HG03139 (cell line): ENCODE measurements around the gene LRP3.
A peak's percentile ranks its signal among the peaks of the same experiment; 100 is the strongest.

Source experiments
- ATAC-seq: cut with Tn5 transposase; IDR thresholded peaks from one replicate; pipeline ENCODE4 v1.9.1; 2021; ENCODE audit not compliant: unreplicated experiment

The LRP3 gene

DNA sequence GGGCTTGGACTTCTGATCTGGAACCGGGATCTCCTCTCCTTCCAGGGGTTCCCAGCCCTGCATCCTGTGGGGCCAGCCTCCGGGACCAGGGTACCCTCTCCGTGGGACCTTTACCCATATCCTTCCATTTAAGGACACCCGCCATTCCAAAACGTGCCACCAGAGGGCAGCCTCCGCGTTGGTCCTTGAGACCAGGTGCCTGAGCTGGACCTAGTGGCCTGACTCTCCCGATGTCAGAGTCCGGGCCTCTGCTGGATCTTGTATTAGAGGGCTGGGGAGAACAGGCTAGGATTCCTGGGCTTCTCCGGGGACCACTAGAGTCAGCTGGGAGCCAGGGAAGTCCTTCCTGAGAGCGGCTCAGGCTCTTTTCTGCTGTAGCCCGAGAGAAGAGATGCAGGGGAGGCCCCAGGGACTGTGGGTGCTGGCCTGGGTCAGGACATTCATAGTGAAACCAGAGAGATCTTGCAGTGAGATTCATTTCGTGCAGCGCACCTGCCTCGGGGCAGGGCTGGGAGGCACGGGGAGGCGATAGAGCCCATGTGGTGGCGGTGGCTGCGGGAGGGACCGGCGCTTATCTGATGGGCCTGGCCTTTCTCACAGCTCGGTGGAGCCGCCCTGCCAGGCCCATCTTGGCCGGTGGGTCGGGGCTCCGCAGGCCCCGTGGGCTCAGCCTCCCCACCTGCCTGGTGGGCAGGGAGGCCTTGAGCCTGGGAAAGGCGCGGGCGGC, 41.3 kb downstream of the LRP3 start:
- ATAC-seq: peak; percentile 74

DNA sequence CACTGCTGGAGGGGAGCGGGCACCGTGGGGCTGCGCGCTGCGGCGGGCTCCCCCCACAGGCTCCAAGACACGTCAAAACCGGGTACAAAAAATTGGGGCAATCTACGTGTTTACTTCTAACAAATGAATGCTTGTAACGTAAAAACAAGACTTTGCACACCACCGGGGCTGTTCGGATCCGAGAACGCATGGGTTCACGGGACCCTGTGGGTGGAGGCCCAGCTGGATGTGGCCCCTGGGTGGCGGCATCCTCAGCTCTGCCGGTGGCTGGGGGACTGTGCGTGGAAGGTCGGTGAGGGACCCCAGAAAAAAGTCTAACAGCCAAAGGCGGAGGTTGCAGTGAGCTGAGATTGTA, 41.8 kb downstream of the LRP3 start:
- no peak for ATAC-seq

DNA sequence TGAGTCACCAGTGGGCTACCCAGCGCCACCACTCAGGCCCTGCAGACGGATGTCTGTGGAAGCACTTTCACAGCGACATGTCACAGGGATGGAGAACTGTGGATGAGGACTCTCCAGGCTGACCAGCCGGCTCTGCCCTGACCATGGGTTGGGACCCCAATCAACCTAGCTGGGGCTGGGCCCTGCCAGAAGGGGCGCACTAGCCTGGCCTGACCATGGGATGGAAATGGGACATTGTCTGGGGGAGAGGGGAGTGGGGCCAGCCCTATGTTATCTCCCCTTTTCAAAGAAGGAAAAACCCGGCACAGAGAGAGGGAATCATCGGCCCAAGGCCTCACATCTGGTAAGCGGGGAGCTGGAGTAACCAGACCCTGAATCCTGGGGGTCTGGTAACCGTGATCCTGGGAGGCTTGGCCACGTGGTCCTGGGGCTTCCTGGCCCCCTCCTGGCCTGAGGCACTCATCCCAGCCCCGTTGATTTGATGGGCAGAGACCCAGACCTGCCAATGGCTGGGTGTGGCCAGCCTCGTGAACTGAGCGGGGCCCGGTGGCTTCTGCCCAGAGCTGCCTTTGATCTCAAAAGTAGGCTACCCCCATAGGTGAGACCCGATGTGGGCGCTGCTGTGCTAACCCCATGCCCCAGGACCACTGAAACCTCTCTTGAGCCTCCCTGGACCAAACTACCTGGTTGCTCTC, 42.7 kb downstream of the LRP3 start:
- ATAC-seq: no peak

DNA sequence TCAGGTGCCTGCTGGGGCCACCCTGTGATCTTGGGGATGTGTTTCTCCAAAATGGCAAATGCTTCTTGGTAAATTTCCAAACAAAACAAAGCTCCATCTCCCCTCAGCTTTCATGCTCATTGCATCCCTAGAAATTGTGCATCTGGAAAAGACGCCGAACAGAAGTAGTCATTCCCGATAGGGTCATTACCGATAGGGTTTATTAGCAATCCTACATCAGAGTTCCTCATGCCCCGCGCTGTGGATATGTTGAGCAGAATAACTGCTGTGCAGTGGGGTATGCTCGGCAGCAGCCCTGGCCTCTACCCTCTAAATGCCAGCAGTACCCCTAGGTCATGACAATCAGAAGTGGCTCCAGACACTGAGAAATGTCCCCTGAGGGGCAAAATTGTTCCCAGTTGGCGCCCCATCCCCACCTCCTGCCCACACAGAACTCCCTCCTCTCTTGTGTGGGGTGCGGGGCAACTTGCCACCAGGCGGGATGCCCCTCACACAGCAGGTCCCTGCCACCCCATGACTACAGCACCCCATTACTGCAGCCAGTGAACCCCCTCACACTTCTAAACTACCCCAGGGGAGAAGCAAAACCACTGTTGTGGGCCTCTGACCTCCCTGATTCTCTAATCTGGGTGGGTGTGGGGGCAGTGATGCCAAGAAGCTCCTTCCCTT, 44.5 kb downstream of the LRP3 start:
- ATAC-seq: no peak

DNA sequence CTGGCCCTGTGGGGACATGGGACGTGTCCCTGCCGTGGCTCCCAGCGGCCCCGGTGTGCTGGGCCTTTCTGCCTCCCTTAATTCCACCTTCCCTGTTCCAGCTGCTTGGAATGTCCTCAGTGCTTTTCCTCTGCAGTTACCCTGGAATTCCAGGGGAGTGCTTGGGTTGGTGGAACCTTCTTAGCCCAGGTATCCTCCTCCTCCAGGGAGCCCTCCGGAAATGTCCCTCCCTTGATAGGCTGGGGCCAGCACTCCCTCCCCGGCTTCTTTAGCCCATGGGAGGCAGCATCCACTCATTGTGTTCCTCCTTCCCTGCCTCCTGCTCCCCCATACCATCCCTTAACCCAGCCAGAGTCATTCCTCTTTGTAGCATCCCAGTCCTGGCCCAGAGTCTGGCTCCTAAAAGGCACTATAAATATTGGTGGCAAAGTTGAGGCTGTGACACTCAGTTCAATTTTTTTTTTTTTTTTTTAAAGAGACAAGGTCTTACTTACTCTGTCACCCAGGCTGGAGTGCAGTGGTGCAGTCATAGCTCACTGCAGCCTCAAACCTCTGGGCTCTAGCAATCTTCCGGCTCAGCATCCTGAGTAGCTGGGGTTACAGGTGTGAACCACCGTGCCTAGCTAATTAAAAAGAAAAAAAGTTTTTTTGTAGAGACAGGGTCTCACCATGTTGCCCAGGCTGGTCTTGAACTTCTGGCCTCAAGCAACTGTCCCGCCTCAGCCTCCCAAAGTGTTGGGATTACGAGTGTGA, 45.3 kb downstream of the LRP3 start:
- ATAC-seq: no peak

DNA sequence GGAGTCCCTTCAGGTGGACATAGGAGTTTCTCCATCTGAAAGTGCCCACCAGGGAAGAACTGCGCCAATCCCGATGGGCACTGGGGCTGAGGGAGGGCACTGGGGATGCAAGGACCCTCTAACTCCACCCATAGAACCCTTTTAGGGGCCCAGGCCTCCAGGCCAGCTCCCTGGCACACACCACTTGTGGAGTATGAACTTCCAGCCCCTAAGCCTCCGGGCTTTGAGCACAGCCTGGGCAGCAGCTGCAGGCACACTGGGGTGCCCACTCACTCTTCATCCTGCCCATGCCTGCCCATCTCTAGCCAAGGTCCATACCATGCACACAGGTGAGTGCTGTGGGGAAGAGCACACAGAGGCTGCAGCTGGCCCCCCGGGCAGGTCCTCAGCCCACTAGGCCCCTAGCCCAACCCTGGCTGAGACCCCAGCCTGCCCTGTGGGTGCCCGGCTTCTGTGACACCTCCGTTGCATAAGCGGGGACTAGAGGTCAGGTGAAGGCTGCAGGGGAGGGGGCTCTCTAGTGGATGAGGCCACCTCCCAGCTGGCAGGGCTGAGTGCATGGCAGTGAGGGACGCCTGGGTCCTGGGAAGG, 46.1 kb downstream of the LRP3 start:
- ATAC-seq: no peak

DNA sequence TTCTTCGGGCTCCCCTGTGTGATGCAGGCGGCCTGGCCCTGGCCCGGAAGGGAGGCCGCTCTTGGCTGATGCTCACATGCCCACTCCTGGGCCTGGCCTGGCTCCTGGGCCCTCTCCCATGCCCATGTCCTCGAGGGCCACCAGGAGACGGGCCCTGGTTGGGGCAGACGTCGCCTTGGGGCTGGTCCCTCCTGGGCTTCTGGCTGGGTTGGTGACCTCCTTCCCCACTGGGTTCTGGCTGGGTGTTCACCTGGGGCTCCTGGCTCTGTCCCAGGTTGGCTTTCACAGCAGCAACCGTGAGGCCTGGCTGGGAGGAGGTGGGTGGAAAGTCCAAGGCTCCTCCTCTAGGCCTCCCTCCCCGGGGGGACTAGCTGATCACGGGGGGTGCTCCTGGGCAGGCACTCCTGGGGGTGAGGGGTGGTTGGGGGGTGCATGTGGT, 47.0 kb downstream of the LRP3 start:
- ATAC-seq: no peak

DNA sequence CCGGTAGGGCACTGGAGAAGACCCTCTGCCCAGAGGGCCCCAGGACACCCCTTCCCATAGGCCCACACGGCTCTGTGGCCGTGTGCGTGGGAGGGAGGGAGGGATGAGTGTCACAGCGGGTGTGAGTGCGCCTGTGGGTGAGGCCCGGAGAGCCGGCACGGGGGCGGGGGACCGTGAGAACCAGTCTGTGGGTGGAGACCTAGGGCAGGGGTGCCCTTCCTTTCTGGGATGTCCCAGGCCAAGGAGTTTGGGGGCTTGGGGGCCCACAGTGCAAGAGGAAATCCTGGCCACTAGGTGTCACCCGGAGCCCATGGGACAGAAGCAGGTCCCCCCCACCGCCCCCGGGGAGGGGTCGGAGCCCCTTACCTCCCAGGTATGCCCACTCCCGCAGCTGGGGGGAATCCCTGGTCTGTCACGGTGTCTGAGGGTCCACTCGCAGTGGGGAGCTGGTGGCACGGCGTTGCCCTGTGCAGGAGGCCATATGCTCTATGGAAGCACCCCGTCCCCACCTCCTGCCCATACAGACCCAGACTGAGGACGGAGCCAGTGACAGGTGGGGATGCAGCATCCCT, 47.5 kb downstream of the LRP3 start:
- no peak for ATAC-seq

DNA sequence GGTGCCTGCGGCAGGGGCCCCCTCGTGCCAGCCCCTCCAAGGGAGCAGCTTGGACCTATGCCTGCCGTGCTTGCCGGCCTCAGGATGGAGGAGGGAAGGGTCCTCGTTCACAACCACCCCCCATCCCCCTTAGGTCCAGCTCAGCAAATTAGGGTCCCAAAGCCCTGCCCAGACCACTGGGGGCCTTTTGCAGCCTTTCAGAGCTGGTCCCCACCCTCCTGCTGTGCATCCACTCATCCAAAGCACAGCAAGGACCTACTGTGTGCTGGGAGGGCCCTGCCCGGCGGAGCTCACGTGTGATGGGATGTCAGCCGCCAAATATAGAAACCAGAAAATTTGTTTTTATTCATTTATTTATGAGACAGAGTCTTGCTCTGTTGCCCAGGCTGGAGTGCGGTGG, 48.0 kb downstream of the LRP3 start:
- no peak for ATAC-seq

DNA sequence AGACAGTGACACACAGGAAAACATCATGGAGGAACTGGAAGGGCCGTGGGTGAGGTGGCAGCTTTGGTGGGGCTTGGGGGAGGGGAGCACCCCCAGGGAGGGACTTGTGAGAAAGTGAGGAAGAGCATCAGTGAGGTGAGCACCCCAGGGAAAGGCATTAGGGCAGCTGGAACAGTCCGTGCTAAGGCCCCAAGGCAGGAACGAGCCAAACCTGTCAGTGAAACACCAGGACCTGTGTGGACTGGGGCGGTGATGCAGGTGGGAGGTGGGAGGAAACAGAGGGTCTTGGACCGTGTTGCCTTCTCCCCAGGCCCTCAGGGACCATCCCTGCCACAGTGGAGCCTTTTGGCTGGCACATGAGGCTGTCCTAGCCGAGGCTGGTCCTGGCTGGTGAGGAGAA, 48.8 kb downstream of the LRP3 start:
- no peak for ATAC-seq

DNA sequence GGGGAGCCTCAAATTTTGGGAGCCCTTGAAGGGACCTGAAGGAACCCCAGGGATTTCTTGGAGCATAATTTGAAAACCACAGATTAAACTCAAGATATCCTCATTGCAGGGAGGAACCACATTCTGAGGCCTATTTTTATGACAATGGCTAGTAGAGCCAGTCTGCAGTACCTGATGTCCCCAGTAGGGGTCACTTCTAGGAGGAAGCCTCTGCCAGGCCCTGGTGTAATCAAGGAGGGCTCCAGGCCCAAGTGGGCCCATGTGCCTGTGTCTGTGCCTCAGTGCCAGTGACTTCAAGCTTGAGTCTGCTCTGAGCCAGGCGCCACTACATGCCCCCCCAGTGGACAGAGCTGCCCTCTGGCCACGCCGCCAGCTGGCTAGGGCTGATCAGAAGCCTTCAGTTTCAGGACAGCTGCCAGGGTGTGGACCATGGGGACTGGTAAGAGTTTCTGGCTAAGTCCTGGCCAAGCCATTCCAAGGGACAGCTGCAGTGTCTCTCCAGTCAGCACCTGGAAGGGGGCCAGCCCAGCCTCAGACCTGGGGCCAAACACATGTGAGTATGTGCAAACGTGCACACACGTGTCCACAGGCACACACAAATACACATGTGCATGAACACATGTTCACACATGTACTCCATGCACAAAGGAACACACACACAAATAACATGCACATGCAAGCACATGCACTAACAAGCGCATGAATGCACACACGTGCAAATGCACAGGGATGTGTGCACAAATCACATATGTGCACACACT, 52.0 kb downstream of the LRP3 start:
- ATAC-seq: no peak

DNA sequence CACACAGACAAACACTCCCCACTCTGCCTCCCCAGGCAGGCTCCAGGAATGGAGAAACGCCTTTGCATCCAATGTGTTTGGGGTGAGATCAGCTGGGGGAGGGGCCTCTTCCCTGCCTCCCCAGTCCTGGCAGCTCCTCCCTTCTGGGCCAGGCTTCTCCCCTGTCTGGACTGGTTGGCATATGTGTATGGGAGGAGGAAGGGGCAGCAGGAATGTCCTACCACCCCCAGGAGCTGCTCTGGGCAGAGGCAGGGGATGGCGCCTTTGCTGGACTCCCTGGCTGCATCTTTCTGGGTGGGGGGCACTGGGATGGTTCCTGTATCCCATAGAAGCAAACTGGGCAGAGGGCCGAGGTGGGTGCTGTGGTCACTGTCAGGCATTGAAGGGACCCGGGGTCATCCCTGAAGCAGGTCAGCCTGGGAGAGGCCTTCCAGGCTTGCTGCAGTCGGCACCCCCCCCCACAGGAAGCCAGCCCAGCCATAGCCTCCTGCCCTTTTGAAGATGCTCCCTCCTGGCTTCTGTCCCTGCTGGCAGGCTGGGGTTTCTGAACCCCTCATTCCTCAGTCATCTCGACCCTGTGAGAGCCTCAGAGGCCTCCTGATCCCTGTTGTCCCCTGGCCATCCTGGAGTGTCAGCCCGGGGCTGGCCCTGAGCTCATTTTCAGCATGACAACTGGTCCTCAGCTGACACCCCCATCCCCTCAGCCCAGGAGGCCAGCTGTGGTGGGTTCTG, 52.7 kb downstream of the LRP3 start:
- ATAC-seq: no peak

DNA sequence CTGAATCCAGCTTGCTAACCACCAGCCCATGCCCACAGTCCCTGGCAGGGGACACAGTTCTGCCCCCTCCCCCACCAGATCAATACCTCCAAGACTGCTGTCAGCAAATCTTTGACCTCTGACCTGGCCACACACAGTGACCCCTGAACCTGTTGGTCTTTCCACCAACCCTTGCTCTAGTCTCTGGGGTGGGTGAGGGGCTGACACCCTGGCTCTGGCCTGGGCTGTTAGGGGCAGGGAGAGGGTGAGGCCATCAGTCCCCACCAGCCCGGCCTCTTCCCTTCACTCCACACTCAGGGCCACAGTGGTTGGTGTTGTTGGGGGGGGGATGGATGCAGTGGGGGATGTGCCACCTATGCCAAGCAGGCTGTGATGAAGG, 53.3 kb downstream of the LRP3 start:
- ATAC-seq: no peak

DNA sequence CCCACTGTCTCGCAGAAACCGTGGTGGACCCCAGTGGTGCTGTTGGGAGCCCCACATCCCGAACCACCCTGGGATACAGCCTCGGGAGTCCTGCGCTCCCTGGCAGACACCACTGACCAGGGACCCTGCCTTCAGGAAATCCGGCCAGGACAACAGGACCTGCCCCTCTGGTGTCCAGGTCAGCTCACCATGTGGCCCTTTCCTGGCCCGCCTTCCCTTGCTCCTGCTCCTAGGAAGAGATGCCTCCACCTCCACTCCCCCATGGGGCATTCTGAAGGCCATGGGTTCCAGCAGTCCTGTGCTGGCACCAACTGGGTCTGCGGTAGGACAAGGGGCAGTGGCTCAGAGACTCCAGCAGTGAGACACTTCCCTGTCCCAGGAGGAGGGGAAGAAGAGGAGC, 54.0 kb downstream of the LRP3 start:
- no peak for ATAC-seq

DNA sequence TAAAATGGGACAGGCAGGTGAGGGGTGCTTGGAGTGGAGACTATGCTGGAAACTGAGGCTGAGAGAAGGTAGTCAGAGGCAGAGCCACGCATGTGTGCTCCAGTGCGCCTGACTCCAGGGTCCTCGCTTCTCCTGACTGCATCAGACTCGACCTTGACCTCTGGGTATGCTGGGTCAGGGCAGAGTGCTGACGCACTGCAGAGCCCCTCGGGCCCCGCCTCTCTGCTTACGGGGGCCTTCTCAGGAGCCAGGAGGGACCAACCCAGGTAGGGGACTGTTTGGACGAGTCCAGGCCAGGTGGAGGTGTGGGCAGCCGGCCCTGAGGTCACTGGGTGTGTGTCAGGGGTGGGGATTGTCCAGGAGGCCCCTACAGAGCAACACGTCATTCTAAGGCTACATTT, 54.4 kb downstream of the LRP3 start:
- ATAC-seq: no peak

DNA sequence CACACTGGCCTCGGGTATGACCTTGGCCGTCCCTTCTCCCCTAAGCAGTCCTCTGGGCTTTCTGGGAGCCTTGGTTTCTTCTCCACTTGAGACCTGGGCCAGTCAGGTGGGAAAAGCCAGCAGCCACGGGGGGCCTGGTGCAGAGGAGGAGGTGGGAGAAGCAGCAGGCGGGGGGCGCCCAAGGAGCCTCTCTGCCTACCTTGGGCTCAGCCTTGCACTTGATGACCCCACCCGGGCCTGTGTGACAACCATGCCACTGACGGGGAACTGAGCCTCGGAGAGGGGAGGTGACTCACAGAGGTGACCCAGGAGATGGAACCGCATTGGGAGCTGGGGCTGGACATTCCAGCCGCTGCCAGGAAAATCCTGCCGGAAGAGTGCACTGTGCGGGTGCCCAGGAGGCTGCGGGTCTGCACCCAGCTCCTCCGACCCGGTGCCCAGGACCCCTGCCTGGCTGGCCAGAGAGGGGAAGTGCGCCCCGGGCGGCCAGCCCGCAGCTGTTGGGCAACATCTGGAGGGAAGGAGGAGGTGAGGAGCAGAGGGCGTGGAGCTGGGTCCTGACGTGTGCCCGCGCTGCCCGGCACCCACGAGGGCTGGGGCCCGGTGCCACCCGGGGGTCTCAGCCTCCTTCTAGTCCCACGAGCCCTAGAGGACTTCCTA, 55.0 kb downstream of the LRP3 start:
- ATAC-seq: no peak

DNA sequence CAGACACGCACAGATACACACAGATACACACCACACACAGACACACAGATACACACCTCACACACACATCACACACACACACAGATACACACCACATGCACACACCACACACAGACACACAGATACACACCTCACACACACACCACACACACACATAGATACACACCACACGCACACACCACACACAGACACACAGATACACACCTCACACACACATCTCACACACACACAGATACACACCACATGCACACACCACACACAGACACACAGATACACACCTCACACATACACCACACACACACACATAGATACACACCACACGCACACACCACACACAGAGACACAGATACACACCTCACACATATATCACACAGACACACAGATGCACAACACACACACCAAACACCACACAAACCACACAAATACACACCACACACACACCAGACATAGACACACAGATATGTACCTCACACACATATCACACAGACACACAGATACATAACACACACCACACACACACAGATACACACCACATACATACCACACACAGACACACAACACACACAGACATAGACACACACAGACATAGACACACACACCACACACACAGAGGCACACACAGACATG, 55.7 kb downstream of the LRP3 start:
- ATAC-seq: no peak

DNA sequence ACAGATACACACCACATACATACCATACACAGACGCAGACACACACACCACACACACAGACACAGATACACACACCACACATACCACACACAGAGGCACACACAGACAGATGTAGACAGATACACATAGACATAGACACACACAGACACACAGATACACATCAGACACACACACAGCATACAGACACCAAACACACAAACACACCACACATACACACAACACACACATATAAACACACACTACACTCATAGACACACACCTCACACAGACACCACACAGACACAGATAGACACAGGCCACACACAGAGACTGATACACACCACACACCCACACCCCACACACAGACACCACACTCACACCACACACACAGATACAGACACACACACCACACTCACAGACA, 56.4 kb downstream of the LRP3 start:
- no peak for ATAC-seq

DNA sequence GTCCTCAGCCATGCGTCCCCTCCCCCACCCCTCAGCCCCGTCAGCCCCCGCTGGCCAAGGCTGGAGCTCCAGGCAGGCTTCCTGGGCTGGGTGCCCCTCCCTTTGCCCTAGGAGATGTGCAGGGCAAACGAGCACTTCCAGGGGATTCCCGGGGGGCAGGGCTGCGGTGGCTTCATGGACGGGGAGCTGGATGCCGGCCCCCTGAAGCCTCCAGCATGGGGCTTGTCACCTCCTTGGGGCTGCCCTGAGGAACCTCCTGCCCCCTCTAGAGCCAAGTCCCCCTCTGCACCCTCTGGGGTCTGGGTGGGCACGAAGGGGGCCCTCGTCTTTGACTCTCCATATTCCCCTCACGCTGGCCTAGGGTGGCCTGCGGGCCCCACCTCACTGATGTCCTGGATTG, 56.9 kb downstream of the LRP3 start:
- no peak for ATAC-seq
